Tibial nerve (tissue), 4 donors: ENCODE results near the gene DUSP9.

Experiments
- EP300 ChIP-seq, 2 donors: sonication (generic); formaldehyde crosslinking; IDR thresholded peaks; one replicate each; pipeline ENCODE4 v1.6.1; 2017; ENCODE audit warnings: antibody characterized with exemption in 2 of 2, mild to moderate bottlenecking in 1 of 2
- TF ChIP-seq, protein P1 (sequence below), 5 experiments: fragments of 200-600 bp in 3 of 5; fragments of 450-650 bp in 2 of 5; sonication (generic) in 3 of 5; IDR thresholded peaks; one replicate each; pipeline ENCODE4 v1.5.1; 2016 to 2019; ENCODE audit warnings: antibody characterized with exemption in 5 of 5, mild to moderate bottlenecking in 3 of 5, moderate library complexity in 2 of 5

DNA sequence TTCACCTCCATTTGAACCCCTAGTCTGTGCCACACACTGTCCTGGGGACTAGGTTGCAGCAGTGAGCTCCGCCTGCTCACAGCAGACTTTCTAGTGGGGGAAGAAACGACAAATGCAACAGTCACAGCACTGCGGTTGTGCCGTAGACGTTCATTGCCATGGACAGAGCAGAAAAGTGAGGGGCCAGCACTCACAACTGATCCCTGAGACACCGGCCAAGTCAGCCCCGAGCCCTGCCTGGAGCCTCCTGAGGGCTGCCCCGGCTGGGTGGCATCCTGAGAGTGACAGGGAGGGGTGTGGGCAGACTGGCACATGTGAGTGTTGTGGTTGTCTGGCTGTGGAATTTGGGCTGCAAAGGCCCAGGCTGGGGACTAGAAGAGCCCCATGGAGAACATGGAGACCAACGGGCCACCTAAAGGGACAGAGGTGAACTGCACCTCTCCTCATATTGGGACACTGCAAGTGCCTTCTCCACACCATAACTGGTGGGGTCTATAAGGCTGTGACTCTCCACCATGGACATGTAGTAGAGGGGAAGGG is 4.6 kb downstream of the DUSP9 start:
- TF ChIP-seq, protein P1, sequence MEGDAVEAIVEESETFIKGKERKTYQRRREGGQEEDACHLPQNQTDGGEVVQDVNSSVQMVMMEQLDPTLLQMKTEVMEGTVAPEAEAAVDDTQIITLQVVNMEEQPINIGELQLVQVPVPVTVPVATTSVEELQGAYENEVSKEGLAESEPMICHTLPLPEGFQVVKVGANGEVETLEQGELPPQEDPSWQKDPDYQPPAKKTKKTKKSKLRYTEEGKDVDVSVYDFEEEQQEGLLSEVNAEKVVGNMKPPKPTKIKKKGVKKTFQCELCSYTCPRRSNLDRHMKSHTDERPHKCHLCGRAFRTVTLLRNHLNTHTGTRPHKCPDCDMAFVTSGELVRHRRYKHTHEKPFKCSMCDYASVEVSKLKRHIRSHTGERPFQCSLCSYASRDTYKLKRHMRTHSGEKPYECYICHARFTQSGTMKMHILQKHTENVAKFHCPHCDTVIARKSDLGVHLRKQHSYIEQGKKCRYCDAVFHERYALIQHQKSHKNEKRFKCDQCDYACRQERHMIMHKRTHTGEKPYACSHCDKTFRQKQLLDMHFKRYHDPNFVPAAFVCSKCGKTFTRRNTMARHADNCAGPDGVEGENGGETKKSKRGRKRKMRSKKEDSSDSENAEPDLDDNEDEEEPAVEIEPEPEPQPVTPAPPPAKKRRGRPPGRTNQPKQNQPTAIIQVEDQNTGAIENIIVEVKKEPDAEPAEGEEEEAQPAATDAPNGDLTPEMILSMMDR (IDR thresholded peaks at IDR 0.05), result no peak
- TF ChIP-seq EP300 (IDR thresholded peaks at IDR 0.05), result no peak
